Naive thymus-derived CD8-positive, alpha-beta T cell (primary cell): ENCODE measurements around the gene SMAD9. TPM values are rescaled to one million over a fixed set of nuclear protein-coding genes. Genes with fewer than 3 reads are reported as not detected.

Experiments used
- ATAC-seq, 2 donors: fragments of 150-1000 bp; cut with Tn5 transposase in 1 of 2; sonication (Bioruptor Pico), chemical (Tn5 transposase) in 1 of 2; 1 replicate in 1 of 2; 2 replicates in 1 of 2; pipeline ENCODE4 v1.10.0; 2021; ENCODE audit warnings: mild to moderate bottlenecking in 2 of 2, moderate library complexity in 2 of 2
- POLR2A ChIA-PET: fragments of 350-600 bp; sonication (Branson Sonifier 250); formaldehyde crosslinking; loops from one replicate; lab custom pipeline; 2021; ENCODE audit warnings: antibody characterized with exemption; lab: Charles Lee
- DNase-seq, 10 donors: peaks; one replicate each; pipeline versions ENCODE4 v3.0.0 to v3.0.0-alpha.2; 2020 to 2022
- H3K27ac Mint-ChIP-seq, 10 donors: one replicate each; pipeline ENCODE4 v1.8.0; 2020 to 2022; ENCODE audit warnings: mild to moderate bottlenecking in 10 of 10, mixed read lengths in 10 of 10, moderate library complexity in 4 of 10, inconsistent platforms in 1 of 10
- H3K27me3 Mint-ChIP-seq, 5 donors: one replicate each; pipeline ENCODE4 v1.8.0; 2021 to 2022; ENCODE audit warnings: mixed read lengths in 5 of 5
- H3K36me3 Mint-ChIP-seq, 3 donors: one replicate each; pipeline ENCODE4 v1.8.0; 2020 to 2022; ENCODE audit warnings: mixed read lengths in 3 of 3, mild to moderate bottlenecking in 2 of 3, inconsistent platforms in 1 of 3
- H3K4me1 Mint-ChIP-seq, 4 donors: one replicate each; pipeline ENCODE4 v1.8.0; 2021 to 2022; ENCODE audit warnings: mixed read lengths in 4 of 4
- H3K4me3 Mint-ChIP-seq, 10 donors: one replicate each; pipeline ENCODE4 v1.8.0; 2020 to 2022; ENCODE audit warnings: mild to moderate bottlenecking in 10 of 10, mixed read lengths in 10 of 10, moderate library complexity in 6 of 10, inconsistent platforms in 1 of 10
- H3K9me3 Mint-ChIP-seq, 9 donors: one replicate each; pipeline ENCODE4 v1.8.0; 2020 to 2022; ENCODE audit warnings: mixed read lengths in 9 of 9, mild to moderate bottlenecking in 3 of 9, inconsistent platforms in 1 of 9, moderate library complexity in 1 of 9
- polyA plus RNA-seq, 3 donors: library from polyadenylated mRNA; unstranded; fragments of 300-500 nt; fragmentation: Illumina TruSeq; gene quantifications; one replicate each; pipeline ENCODE4 v1.2.3, GENCODE V29; 2021
- total RNA-seq, 8 experiments: library from RNA in 2 of 8; stranded (reverse) in 2 of 8; gene quantifications; one replicate each; pipeline ENCODE4 v1.2.3 and lab custom pipeline; 2021 to 2026

Gene SMAD9
- total and polyA plus RNA-seq, 5 experiments from 2014 or later, result 0.03 to 0.07 (median 0.03) TPM; not detected in 2

DNA sequence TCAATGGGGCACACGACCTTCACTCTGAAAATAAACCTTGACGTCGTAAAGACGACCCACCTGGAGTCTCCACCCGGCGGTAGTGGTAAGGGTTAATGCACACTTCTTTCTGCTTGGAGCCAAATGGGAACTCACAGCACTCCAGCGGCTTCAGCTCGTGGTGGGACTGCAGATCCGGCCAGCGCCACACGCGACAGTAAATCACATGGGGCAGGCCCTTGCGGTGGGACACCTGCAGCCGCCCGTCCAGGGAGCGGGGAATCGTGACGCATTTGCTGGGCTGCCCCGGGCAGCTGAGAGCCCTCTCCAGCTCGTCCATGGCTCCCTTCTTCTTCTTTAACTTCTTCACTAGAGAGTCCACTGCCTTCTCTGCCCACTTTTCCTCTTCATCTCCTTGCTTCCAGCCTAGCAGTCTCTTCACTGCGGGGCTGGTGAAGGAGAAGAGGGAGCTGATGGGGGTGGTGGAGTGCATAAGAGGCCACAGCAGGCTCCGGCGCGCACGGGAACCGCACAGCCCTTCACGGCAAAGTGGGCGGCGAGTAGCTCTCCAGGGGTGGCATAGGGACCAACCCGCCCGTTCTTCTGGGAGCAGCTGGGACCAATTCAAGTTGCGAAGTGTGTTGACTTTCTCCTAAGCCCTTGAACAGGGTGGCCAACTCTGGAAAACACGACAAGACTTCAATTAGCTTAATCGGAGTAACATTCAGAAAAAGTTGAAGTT, 40.7 kb downstream of the SMAD9 start:
- ATAC-seq (no peak), DNase-seq (no peak)
- POLR2A ChIA-PET, result no interaction called here
- Mint-ChIP-seq H3K9me3 (no peaks in the 10 kb centered on the region), H3K36me3 (no peaks in the 10 kb centered on the region), H3K4me3 (no peak overlapping the region), H3K4me1 (no peaks in the 10 kb centered on the region), H3K27ac (no peak overlapping the region), H3K27me3 (peaks cover 4 to 17% (median 7%) of the 10 kb centered on the region in 5 donors)

- no peak for ATAC-seq
- POLR2A ChIA-PET, result no interaction called here
- peaks cover 10 to 29% (median 12%) of the 10 kb centered on the region in 5 donors for H3K27me3 Mint-ChIP-seq
- H3K36me3 Mint-ChIP-seq, result no peaks in the 10 kb centered on the region
- H3K4me1 Mint-ChIP-seq, result no peaks in the 10 kb centered on the region
- DNase-seq, result no peak
- no peak overlapping the region for H3K27ac Mint-ChIP-seq
- no peak overlapping the region for H3K4me3 Mint-ChIP-seq
- H3K9me3 Mint-ChIP-seq, result no peaks in the 10 kb centered on the region
Observed at GRCh38 chr13:36875961-36876360, 44.1 kb downstream of the SMAD9 start.

GRCh38 chr13:36875431-36875830, 44.6 kb downstream of the SMAD9 start:
- no peak overlapping the region for H3K4me3 Mint-ChIP-seq
- H3K27ac Mint-ChIP-seq, result no peak overlapping the region
- DNase-seq (no peak), ATAC-seq (no peak)
- POLR2A ChIA-PET, result no interaction called here
- H3K4me1 Mint-ChIP-seq, result no peaks in the 10 kb centered on the region
- H3K36me3 Mint-ChIP-seq, result no peaks in the 10 kb centered on the region
- peaks cover 11 to 28% (median 12%) of the 10 kb centered on the region in 5 donors for H3K27me3 Mint-ChIP-seq
- H3K9me3 Mint-ChIP-seq, result no peaks in the 10 kb centered on the region

DNA sequence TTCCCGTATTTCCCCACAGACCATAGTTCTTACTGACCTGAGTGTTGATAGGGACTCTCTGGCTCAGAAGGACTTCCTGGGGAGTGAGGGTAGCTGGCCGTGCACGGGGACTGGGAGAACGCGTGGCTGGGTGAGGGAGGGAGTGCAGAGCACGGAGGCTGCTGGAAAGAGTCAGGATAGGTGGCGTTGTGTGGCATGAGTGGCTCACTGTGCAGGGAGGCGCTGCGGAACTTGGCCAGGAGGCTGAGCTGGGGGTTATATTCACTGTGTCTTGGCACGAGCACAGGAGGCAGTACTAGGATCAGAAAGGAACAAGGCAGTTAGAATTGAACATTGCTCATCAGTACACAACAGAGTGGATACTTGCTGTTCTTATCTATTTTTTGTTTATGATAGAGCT, 47.4 kb downstream of the SMAD9 start:
- Mint-ChIP-seq H3K9me3 (no peaks in the 10 kb centered on the region), H3K27ac (no peak overlapping the region), H3K27me3 (peaks cover 8 to 17% (median 12%) of the 10 kb centered on the region in 5 donors), H3K4me3 (no peak overlapping the region), H3K4me1 (no peaks in the 10 kb centered on the region), H3K36me3 (no peaks in the 10 kb centered on the region)
- ATAC-seq, result no peak
- no peak for DNase-seq
- POLR2A ChIA-PET, result no interaction called here

- Mint-ChIP-seq H3K4me1 (no peaks in the 10 kb centered on the region), H3K27ac (peak overlapping the region in 1 of 10 donors; percentile 68), H3K9me3 (no peaks in the 10 kb centered on the region), H3K27me3 (peaks cover 16 to 23% (median 18%) of the 10 kb centered on the region in 5 donors), H3K4me3 (no peak overlapping the region), H3K36me3 (no peaks in the 10 kb centered on the region)
- DNase-seq (no peak), ATAC-seq (no peak)
- POLR2A ChIA-PET, result no interaction called here
Observed at GRCh38 chr13:36870050-36870692, 49.9 kb downstream of the SMAD9 start.

DNA sequence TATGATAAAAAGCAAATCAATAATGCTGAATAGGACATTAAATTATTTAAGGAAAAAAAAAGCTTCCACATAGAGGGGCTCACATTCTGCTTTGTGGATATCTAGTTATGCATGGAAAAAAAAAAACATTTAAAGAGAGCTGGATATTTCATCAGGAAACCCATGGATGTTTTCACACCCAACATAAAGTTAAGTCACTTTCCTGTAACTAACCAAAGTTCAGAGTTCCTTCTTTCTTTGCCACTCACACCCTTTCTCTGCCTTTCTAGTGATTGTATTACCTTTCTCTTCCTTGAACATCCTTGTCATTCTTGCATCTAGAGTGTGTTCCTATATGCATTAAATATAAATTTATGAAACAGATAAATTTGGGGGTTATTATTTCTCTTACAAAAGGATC, 53.8 kb downstream of the SMAD9 start:
- H3K4me1 Mint-ChIP-seq, result peaks cover 0 to 2% (median 0%) of the 10 kb centered on the region in 4 donors

GRCh38 chr13:36865265-36865664, 54.8 kb downstream of the SMAD9 start:
- no peak for DNase-seq
- no peak for ATAC-seq
- H3K27ac Mint-ChIP-seq, result no peak overlapping the region
- peaks cover 22 to 42% (median 32%) of the 10 kb centered on the region in 5 donors for H3K27me3 Mint-ChIP-seq
- H3K4me1 Mint-ChIP-seq, result peaks cover 0 to 2% (median 0%) of the 10 kb centered on the region in 4 donors
- POLR2A ChIA-PET, result no interaction called here
- no peaks in the 10 kb centered on the region for H3K9me3 Mint-ChIP-seq
- H3K36me3 Mint-ChIP-seq, result no peaks in the 10 kb centered on the region
- no peak overlapping the region for H3K4me3 Mint-ChIP-seq

More for the DNA sequence above, 53.8 kb downstream of the SMAD9 start:
- Mint-ChIP-seq H3K36me3 (no peaks in the 10 kb centered on the region), H3K27me3 (peaks cover 22 to 42% (median 28%) of the 10 kb centered on the region in 5 donors), H3K4me3 (no peak overlapping the region), H3K9me3 (no peaks in the 10 kb centered on the region), H3K27ac (no peak overlapping the region)
- POLR2A ChIA-PET, result no interaction called here
- no peak for DNase-seq
- ATAC-seq, result no peak

GRCh38 chr13:36862722-36863121, 57.3 kb downstream of the SMAD9 start:
- H3K9me3 Mint-ChIP-seq, result no peaks in the 10 kb centered on the region
- no peak overlapping the region for H3K4me3 Mint-ChIP-seq
- H3K27me3 Mint-ChIP-seq, result peaks cover 23 to 53% (median 35%) of the 10 kb centered on the region in 5 donors
- peak overlapping the region in 1 of 10 donors; percentile 13 for H3K27ac Mint-ChIP-seq
- DNase-seq, result no peak
- H3K36me3 Mint-ChIP-seq, result no peaks in the 10 kb centered on the region
- ATAC-seq, result no peak
- POLR2A ChIA-PET, result no interaction called here
- H3K4me1 Mint-ChIP-seq, result peaks cover 0 to 2% (median under 1%) of the 10 kb centered on the region in 4 donors

DNA sequence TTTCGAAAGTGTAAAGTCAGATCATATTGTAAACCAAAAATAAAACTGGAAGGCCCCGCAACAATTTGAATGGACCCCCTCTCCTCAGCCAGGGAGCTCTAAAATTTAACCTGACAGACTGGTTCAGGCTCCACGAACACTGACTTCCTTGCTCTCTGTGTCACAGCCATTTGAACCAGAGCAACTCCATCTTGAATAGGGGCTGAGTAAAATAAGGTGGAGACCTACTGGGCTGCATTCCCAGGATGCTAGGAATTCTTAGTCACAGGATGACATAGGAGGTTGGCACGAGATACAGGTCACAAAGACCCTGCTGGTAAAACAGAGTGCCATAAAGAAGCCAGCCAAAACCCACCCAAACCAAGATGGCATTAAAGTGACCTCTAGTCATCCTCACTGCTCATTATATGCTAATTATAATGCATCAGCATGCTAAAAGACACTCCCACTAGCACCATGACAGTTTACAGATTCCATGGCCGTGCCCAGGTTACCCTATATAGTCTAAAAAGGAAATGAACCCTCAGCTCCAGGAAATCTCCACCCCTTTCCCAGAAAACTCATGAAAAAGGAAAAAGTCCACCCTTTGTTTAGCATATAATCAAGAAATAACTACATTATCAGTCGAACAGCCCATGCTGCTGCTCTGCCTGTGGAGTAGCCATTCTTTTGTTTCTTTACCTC, 57.9 kb downstream of the SMAD9 start:
- H3K9me3 Mint-ChIP-seq, result no peaks in the 10 kb centered on the region
- H3K27me3 Mint-ChIP-seq, result peaks cover 19 to 58% (median 30%) of the 10 kb centered on the region in 5 donors
- ATAC-seq, result no peak
- H3K36me3 Mint-ChIP-seq, result no peaks in the 10 kb centered on the region
- no peak for DNase-seq
- no peak overlapping the region for H3K4me3 Mint-ChIP-seq
- H3K27ac Mint-ChIP-seq, result no peak overlapping the region
- POLR2A ChIA-PET, result no interaction called here
- H3K4me1 Mint-ChIP-seq, result peaks cover 0 to 2% (median under 1%) of the 10 kb centered on the region in 4 donors

DNA sequence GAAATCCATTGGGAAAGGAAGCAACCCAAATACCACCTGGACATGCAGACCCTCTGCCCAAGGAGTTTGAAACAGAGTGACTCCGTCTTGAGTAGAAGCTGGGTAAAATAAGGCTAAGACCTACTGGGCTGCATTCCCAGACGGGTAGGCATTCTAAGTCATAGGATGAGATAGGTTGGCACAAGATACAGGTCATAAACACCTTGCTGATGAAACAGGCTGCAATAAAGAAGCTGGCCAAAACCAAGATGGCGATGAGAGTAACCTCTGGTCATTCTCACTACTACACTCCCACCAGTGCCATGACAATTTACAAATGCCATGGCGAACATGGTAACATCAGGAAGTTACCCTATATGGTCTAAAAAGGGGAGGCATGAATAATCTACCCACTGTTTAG, 60.8 kb downstream of the SMAD9 start:
- H3K36me3 Mint-ChIP-seq, result no peaks in the 10 kb centered on the region
- no peak for DNase-seq
- ATAC-seq, result no peak
- POLR2A ChIA-PET, result no interaction called here
- H3K27me3 Mint-ChIP-seq, result peaks cover 17 to 58% (median 32%) of the 10 kb centered on the region in 5 donors
- no peaks in the 10 kb centered on the region for H3K9me3 Mint-ChIP-seq
- H3K4me1 Mint-ChIP-seq, result peaks cover 0 to 2% (median under 1%) of the 10 kb centered on the region in 4 donors
- no peak overlapping the region for H3K4me3 Mint-ChIP-seq
- no peak overlapping the region for H3K27ac Mint-ChIP-seq

DNA sequence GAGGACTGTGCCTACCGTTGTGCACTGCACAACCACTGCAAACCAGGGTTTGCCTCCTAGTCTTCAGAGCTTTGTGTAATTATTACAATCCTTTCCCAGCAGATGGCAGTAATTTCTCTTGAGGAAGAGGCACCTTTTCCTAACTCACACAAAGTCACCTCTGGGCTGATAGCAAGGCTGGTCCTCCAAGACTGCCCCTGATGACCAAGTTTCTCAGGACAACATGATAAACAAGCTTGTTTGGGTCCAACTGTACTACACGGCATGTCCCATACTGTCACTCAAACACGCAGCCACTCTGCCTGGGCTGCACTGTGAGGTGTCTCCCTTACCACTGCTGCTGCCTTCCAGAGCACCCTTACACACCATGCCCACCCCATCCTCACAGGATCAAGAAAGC, 61.7 kb downstream of the SMAD9 start:
- no peak overlapping the region for H3K4me3 Mint-ChIP-seq
- H3K36me3 Mint-ChIP-seq, result no peaks in the 10 kb centered on the region
- peaks cover 14 to 55% (median 32%) of the 10 kb centered on the region in 5 donors for H3K27me3 Mint-ChIP-seq
- ATAC-seq (no peak), DNase-seq (no peak)
- H3K27ac Mint-ChIP-seq, result no peak overlapping the region
- POLR2A ChIA-PET, result no interaction called here
- no peaks in the 10 kb centered on the region for H3K9me3 Mint-ChIP-seq
- H3K4me1 Mint-ChIP-seq, result peaks cover 0 to 2% (median 0%) of the 10 kb centered on the region in 4 donors

DNA sequence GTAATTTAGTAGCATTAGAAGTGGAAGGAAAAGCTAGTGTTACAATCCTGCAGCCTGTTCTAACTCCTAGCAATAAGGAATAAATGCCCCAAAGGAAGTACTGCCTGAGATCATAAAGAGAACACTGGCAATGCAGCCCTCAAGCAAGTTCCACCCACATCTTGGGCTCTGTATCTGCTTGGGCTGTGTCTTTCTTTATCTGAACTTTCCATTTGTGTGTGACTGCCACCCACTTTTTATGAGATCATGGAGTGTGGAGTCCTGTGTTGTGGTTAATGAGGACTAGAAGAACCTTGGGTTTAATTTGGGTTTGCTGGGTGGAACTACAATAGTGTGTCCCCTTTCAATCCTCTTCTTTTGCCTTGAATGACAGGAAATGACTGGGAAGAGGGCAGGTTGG, 62.8 kb downstream of the SMAD9 start:
- no peak overlapping the region for H3K27ac Mint-ChIP-seq
- H3K27me3 Mint-ChIP-seq, result peaks cover 18 to 47% (median 28%) of the 10 kb centered on the region in 5 donors
- POLR2A ChIA-PET, result no interaction called here

More for the DNA sequence above, 62.8 kb downstream of the SMAD9 start:
- DNase-seq (no peak), ATAC-seq (no peak)
- Mint-ChIP-seq H3K4me3 (no peak overlapping the region), H3K9me3 (no peaks in the 10 kb centered on the region), H3K4me1 (peaks cover 0 to 2% (median 0%) of the 10 kb centered on the region in 4 donors), H3K36me3 (no peaks in the 10 kb centered on the region)
